OCI-M1 (cell line): ENCODE data around the gene ELL.
A peak's percentile ranks its signal among the peaks of the same experiment; 100 is the strongest.
"Not testable (repeated sequence)": the region's sequence is repeated elsewhere in the genome, so short reads cannot be mapped to it uniquely, and the experiment has no call there.

Experiments
- DNase-seq: peaks from one replicate; lab custom pipeline; 2025; lab: John Stamatoyannopoulos, UW

ELL gene

GRCh38 chr19:18421371-18421959 is 100.4 kb downstream of the ELL start:
- DNase-seq, result no peak

- DNase-seq, result no peak
Observed at GRCh38 chr19:18420930-18421329, 100.9 kb downstream of the ELL start.

DNA sequence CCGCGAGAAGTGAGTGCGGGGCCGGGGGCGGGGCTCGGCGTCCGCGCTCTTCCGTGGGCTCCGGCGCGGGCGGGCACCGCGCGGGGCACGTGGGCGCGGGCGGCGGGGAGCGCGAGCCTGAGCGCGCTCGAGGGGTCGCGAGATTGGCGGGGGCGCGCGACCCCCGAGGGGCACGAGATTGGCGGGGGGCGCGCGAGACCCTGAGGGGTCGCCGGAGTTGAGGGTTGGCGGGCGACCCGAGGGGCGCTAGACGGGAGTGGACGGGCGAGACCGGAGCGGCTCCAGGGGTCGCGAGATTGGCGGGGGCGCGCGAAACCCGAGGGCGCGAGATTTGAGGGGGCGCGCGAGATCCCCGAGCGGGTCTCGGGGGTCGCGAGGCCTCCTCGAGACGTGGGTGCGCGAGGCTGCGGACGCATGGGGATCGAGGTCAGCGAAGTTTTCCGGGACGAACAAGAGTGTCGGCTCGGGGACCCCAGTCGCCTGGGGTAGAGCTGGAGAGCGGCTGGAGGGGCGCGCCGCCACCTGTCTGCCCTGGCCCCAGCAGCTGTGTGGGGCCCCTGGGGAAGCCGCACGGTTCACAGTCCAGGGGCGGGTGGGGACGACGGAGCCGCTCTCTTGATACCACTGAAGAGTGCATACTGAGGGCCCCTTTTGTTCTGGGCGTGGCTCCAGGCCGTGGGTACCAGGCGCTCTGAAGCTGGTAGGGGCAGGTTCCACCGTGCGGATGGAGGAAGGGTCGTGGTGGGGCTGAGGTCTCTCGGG is 102.0 kb downstream of the ELL start:
- DNase-seq, result peak; percentile 39

GRCh38 chr19:18419195-18419698 is 102.6 kb downstream of the ELL start, which contains the start of gene SSBP4:
SSBP4 (plus strand) TSS chr19:18419398; CDS start chr19:18419649, 251 bp downstream.
- peak; percentile 90 for DNase-seq

GRCh38 chr19:18418483-18419194 is 103.2 kb downstream of the ELL start:
- no peak for DNase-seq

- DNase-seq, result no peak
Observed at GRCh38 chr19:18418029-18418482, 103.8 kb downstream of the ELL start.

GRCh38 chr19:18417250-18418028 is 104.4 kb downstream of the ELL start:
- DNase-seq, result peak; percentile 91

DNA sequence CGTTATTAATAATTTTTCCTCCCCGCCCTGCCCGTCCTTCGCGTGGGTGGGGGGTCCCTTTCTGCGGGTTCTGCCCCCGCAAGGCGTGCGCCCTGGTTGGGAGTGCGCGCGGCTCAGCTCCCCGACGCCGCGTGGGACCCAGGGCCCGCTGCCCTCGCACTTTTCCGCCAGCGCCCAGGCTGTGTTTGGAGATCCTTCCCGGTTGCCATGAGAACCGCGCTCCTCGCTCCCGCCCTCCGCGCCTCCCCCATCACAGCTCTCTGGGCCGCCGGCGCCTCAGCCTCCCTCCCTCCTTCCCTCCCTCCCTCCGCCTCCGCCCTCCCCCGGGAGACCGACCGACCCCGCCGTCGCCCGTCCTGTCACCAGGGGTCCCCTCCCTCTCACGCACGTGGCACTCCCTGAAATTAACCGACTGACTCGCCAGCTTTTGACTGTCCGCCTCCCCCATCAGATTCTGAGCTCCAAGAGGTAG is 105.1 kb downstream of the ELL start:
- DNase-seq, result peak; percentile 92

DNA sequence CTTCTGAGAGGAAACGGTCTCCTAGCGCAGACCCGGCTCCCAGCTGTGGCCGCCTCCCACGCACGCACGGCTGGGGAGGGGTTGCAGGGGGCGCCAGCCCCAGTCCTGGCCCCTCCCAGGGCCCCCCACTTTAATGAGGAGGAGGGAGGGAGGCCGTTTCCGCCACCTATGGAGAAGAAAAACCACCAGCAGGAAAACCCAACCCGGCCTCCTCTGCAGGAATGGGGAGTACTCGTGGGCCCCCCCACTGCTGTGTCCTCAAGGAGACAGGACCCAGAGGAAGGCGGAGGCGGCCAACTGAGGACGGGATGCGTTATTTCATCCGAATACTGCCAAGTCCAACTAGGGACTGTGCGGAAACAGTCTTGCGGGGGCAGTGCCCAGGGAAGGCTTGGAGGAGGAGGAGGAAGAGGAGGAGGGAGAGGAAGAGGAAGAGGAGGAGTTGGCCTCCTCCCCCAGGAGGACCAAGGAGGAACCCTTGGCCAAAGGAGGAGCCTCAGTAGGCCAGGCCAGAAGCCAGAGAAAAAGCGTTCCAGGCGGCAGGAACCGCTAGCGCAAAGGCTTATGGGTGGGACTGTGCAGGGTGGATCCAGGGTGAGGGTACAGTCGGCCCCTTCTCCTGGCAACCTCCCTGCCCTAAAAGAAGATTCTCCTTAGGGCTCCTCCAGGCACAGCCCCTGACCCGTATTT is 106.5 kb downstream of the ELL start:
- DNase-seq, result peak; percentile 89

- peak; percentile 71 for DNase-seq
Observed at GRCh38 chr19:18414504-18415177, 107.2 kb downstream of the ELL start.

DNA sequence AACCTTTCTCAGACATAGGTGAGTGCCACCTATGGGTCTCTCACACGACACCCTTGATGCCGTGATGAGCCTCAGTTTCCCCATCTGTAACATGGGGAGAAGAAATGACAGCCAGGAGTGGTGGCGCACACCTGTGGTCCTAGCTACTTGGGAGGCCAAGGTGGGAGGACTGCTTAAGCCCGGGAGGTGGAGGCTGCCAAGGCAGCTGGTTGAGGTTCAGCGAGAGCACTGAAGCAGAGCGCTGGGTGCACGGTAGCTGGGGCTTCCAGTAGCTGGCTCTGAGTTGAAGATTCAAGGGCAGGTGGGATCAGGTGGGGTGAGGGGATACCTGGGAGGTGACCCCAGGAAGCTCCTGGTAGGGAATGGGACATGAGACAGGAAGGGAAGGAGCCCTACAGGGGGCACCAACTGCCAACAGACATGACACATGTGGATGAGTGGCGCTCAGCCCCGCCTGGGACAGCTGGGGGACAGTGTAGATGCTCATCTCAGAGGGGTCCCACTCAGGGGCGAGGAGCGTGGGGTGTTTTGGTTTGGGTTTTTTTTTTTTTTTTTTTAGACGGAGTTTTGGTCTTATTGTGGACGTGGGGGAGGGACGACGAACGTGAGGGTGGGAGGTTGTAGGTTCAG is 109.1 kb downstream of the ELL start:
- DNase-seq, result no peak

- peak; percentile 73 for DNase-seq
Observed at GRCh38 chr19:18408053-18408476, 113.8 kb downstream of the ELL start.

DNA sequence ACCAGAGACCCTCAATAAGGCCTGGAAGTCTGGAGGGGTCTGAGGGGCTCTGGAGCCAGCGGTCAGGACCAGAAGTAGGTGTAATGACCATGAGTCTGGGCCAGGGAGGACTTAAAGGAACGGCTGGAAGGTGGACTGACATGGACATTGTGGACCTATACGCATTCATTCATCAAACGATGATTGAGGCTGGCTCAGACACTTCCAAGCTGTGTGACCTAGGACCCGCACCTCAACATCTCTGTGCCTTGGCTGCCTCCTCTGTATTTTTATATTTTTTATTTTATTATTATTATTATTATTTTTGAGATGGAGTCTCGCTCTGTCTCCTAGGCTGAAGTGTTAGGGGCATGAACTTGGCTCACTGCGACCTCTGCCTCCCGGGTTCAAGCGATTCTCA is 115.1 kb downstream of the ELL start:
- no peak for DNase-seq

DNA sequence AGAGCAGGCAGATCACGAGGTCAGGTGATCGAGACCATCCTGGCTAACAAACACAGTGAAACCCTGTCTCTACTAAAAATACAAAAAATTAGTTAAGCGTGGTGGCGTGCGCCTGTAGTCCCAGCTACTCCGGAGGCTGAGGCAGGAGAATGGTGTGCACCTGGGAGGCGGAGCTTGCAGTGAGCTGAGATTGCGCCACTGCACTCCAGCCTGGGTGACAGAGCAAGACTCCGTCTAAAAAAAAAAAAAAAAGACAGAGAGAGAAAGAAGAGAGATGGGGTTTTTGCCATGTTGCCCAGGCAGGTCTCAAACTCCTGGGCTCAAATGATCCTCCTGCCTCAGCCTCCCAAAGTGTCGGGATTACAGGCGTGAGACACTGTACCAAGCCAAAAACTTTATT is 116.1 kb downstream of the ELL start:
- not testable (repeated sequence) for DNase-seq

DNA sequence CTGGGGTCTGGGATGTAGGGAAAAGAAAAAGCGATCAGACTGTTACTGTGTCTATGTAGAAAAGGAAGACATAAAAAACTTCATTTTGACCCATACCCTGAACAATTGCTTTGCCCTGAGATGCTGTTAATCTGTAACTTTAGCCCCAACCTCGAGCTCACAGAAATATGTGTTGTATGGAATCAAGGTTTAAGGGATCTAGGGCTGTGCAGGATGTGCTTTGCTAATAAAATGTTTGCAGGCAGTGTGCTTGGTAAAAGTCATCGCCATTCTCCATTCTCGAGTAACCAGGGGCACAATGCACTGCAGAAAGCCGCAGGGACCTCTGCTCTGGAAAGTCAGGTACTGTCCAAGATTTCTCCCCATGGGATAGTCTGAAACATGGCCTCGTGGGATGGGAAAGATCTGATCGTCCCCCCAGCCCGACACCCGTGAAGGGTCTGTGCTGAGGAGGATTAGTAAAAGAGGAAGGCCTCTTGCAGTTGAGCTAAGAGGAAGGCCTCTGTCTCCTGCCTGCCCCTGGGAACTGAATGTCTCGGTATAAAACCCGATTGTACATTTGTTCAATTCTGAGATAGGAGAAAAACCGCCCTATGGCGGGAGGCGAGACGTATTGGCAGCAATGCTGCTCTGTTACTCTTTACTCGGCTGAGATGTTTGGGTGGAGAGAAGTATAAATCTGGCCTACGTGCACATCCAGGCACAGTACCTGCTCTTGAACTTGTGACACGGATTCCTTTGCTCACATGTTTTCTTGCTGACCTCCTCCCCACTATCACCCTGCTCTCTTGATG is 119.2 kb downstream of the ELL start:
- peak; percentile 31 for DNase-seq

DNA sequence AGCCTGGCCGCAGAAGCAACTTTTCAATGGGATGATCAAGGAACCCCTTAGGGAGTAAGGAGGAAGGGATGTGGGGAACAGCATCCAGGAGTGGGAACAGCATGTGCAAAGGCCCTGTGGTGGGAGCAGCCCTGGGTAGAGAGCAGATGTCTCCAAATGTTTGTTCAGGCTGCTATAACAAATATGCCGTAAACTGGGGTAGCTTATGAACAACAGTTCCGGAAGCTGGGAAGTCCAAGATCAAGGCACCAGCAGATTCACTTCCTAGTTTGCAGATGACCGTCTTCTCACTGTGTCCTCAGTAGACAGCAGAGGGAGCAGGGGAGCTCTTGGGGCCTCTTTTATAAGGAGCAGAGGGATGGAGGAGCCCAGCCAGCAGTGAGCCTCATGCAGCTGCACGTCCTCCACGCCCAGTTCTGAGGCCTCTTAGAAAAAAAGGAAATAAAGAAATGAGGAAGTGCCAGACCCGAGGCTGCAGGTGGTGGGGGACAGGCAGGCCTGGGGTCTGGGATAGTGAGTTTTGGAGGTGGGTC is 120.2 kb downstream of the ELL start:
- peak; percentile 96 for DNase-seq

DNA sequence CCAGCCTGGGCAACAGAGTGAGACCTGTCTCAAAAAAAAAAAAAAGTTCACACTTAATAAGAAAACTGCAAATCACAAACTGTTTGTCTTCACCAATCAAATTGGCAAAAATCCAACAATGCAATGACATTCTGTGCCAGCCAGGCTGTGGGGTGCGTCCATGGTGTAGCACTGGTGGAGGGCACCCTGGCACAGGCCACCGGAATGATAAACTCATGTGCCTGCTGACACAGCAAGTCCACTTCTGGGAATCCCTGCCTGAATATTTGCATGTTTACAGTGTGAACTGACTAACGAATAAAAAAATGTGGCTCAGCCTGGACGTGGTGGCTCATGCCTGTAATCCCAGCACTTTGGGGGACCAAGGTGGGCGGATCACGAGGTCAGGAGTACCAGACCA is 122.9 kb downstream of the ELL start:
- DNase-seq, result no peak

- peak; percentile 65 for DNase-seq
Observed at GRCh38 chr19:18397242-18398202, 124.3 kb downstream of the ELL start, which contains the start of gene LRRC25. LRRC25 (minus strand) TSS chr19:18397622; CDS start chr19:18396963, 659 bp downstream.
